ENCODE data around the gene ATG16L1. TPM values are rescaled to one million over a fixed set of nuclear protein-coding genes. Genes with fewer than 3 reads are reported as not detected.

The ATG16L1 gene
- total and polyA plus RNA-seq, 10 of the 15 experiments (the other 5 are each of a cell fraction or from before 2014, with no cell fraction given), result 5.2 to 26.6 (median 15.6) TPM

DNA sequence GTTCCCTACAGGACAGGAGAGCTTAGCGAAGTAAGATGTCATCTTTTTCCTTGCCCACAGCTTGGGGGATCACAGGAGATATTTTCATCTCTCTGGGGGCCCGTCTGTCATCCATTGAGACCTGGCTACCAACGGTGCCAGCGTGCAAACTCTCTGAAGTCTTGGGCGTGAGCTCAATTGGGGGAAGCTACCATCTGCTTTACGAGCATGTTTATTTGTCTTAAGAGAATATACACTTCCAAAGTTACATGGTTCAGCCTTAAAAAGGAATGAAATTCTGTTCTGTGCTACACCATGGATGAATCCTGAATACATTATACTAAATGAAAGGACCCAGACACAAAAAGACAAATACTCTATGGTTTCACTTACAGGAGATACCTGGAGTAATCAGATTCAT is 69.7 kb downstream of the ATG16L1 start:
- Histone ChIP-seq H3K27me3 (replicated peaks in 1 of 2; ENCODE audit: control insufficient read depth in 2 of 2, insufficient read depth in 2 of 2, low read length in 1 of 2) (0 out of 4 replicates have a peak, but pooled peaks cover 0 to 2% of the 10 kb centered on the region in 2 experiments), H3K4me1 (ENCODE audit: control insufficient read depth, insufficient read depth, low read length) (0 out of 2 replicates have a peak, but pooled peaks cover 5% of the 10 kb centered on the region), H4K20me1 (ENCODE audit: control insufficient read depth, insufficient read depth) (no peaks in the 10 kb centered on the region), H3K9me3 (replicated peaks; ENCODE audit: control insufficient read depth, insufficient read depth, low read length) (no peaks in the 10 kb centered on the region), H3K9ac (ENCODE audit: control insufficient read depth, insufficient read depth, low read length) (no peak overlapping the region), H3K36me3 (ENCODE audit: control insufficient read depth in 2 of 2, insufficient read depth in 2 of 2, low read length in 1 of 2) (no peaks in the 10 kb centered on the region), H3K4me2 (ENCODE audit: control insufficient read depth, insufficient read depth) (no peak overlapping the region), H3K4me3 (no peak overlapping the region), H3K27ac (ENCODE audit: control insufficient read depth, insufficient read depth) (no peak overlapping the region), H3K79me2 (ENCODE audit: control insufficient read depth, insufficient read depth, low read length) (no peaks in the 10 kb centered on the region), H2AFZ (ENCODE audit: control insufficient read depth, low read depth, low read length) (no peak overlapping the region)
- FAIRE-seq (no peak), DNase-seq (ENCODE audit: low read depth, low spot score) (no peak), ATAC-seq (no peak)
- intact Hi-C loops (cut with micrococcal nuclease; ENCODE audit: unreplicated experiment), result no loop called here
- 94% methylated on average over 6 of the region's 6 CpGs for WGBS (ENCODE audit: insufficient coverage, insufficient replicate concordance, low lambda C conversion rate, missing lambda C conversion rate)
- ChIA-PET SMC1A (ENCODE audit: uncharacterized antibody, unreplicated experiment) (interaction anchor here (1.1 to 2.0 kb wide), 2 partner anchors 11 to 61 kb away, joined by 3 to 4 read pairs; no protein-coding TSS in a partner anchor), RAD21 (ENCODE audit: unreplicated experiment) (no interaction called here), POLR2A (interaction anchor here (1.0 to 1.4 kb wide), 2 partner anchors 11 to 98 kb away, joined by 3 read pairs; no protein-coding TSS in a partner anchor), CTCF (interaction anchor here (1.1 to 1.6 kb wide), 3 partner anchors 10 to 122 kb away, joined by 3 to 4 read pairs (median 3); no protein-coding TSS in a partner anchor)
- no TSS peak for BruUV-seq (replicated peaks)
- in situ Hi-C loops (cut with MboI), result no loop called here
- TF ChIP-seq, protein P1, sequence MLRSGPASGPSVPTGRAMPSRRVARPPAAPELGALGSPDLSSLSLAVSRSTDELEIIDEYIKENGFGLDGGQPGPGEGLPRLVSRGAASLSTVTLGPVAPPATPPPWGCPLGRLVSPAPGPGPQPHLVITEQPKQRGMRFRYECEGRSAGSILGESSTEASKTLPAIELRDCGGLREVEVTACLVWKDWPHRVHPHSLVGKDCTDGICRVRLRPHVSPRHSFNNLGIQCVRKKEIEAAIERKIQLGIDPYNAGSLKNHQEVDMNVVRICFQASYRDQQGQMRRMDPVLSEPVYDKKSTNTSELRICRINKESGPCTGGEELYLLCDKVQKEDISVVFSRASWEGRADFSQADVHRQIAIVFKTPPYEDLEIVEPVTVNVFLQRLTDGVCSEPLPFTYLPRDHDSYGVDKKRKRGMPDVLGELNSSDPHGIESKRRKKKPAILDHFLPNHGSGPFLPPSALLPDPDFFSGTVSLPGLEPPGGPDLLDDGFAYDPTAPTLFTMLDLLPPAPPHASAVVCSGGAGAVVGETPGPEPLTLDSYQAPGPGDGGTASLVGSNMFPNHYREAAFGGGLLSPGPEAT (IDR thresholded peaks at IDR 0.05; ENCODE audit: low read depth), result no peak
- TF ChIP-seq RCOR1 (conservative IDR thresholded peaks at IDR 0.05; ENCODE audit: low read depth, low read length), result no peak
- no peak for TF ChIP-seq RBBP5 (conservative IDR thresholded peaks at IDR 0.05)
- TF ChIP-seq SPI1 (IDR thresholded peaks at IDR 0.05; ENCODE audit: borderline replicate concordance, insufficient read depth, low read depth, low read length), result no peak
- no peak for TF ChIP-seq IKZF1 (conservative IDR thresholded peaks at IDR 0.05)
- no peak for TF ChIP-seq BMI1 (IDR thresholded peaks at IDR 0.05; ENCODE audit: borderline replicate concordance)
- TF ChIP-seq, protein P2, sequence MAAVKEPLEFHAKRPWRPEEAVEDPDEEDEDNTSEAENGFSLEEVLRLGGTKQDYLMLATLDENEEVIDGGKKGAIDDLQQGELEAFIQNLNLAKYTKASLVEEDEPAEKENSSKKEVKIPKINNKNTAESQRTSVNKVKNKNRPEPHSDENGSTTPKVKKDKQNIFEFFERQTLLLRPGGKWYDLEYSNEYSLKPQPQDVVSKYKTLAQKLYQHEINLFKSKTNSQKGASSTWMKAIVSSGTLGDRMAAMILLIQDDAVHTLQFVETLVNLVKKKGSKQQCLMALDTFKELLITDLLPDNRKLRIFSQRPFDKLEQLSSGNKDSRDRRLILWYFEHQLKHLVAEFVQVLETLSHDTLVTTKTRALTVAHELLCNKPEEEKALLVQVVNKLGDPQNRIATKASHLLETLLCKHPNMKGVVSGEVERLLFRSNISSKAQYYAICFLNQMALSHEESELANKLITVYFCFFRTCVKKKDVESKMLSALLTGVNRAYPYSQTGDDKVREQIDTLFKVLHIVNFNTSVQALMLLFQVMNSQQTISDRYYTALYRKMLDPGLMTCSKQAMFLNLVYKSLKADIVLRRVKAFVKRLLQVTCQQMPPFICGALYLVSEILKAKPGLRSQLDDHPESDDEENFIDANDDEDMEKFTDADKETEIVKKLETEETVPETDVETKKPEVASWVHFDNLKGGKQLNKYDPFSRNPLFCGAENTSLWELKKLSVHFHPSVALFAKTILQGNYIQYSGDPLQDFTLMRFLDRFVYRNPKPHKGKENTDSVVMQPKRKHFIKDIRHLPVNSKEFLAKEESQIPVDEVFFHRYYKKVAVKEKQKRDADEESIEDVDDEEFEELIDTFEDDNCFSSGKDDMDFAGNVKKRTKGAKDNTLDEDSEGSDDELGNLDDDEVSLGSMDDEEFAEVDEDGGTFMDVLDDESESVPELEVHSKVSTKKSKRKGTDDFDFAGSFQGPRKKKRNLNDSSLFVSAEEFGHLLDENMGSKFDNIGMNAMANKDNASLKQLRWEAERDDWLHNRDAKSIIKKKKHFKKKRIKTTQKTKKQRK (IDR thresholded peaks at IDR 0.05; ENCODE audit: low read depth, low read length), result no peak
- no peak for TF ChIP-seq SIX5 (IDR thresholded peaks at IDR 0.05; ENCODE audit: low read depth, low read length, severe bottlenecking)
- TF ChIP-seq NFIC (IDR thresholded peaks at IDR 0.05; ENCODE audit: low read depth, low read length), result no peak
- TF ChIP-seq, protein P3, sequence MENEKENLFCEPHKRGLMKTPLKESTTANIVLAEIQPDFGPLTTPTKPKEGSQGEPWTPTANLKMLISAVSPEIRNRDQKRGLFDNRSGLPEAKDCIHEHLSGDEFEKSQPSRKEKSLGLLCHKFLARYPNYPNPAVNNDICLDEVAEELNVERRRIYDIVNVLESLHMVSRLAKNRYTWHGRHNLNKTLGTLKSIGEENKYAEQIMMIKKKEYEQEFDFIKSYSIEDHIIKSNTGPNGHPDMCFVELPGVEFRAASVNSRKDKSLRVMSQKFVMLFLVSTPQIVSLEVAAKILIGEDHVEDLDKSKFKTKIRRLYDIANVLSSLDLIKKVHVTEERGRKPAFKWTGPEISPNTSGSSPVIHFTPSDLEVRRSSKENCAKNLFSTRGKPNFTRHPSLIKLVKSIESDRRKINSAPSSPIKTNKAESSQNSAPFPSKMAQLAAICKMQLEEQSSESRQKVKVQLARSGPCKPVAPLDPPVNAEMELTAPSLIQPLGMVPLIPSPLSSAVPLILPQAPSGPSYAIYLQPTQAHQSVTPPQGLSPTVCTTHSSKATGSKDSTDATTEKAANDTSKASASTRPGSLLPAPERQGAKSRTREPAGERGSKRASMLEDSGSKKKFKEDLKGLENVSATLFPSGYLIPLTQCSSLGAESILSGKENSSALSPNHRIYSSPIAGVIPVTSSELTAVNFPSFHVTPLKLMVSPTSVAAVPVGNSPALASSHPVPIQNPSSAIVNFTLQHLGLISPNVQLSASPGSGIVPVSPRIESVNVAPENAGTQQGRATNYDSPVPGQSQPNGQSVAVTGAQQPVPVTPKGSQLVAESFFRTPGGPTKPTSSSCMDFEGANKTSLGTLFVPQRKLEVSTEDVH (IDR thresholded peaks at IDR 0.05; ENCODE audit: low read depth, partially characterized antibody), result no peak
- TF ChIP-seq, protein P4, sequence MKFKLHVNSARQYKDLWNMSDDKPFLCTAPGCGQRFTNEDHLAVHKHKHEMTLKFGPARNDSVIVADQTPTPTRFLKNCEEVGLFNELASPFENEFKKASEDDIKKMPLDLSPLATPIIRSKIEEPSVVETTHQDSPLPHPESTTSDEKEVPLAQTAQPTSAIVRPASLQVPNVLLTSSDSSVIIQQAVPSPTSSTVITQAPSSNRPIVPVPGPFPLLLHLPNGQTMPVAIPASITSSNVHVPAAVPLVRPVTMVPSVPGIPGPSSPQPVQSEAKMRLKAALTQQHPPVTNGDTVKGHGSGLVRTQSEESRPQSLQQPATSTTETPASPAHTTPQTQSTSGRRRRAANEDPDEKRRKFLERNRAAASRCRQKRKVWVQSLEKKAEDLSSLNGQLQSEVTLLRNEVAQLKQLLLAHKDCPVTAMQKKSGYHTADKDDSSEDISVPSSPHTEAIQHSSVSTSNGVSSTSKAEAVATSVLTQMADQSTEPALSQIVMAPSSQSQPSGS (IDR thresholded peaks at IDR 0.05; ENCODE audit: low read length), result no peak
- no peak for TF ChIP-seq BCL11A (IDR thresholded peaks at IDR 0.05; ENCODE audit: low read depth, low read length)
- no peak for TF ChIP-seq HDAC6 (IDR thresholded peaks at IDR 0.05; ENCODE audit: unreplicated experiment)
- TF ChIP-seq ZNF274 (IDR thresholded peaks at IDR 0.05; ENCODE audit: insufficient read depth, insufficient read length), result no peak
- TF ChIP-seq MEF2A (IDR thresholded peaks at IDR 0.05; ENCODE audit: insufficient read depth, low read depth, low read length), result no peak
- no peak for TF ChIP-seq CREM (IDR thresholded peaks at IDR 0.05; ENCODE audit: low read depth)
